Ascending aorta (tissue), 2 donors: ENCODE results near the gene ACTG2. TPM values are rescaled to one million over a fixed set of nuclear protein-coding genes. Genes with fewer than 3 reads are reported as not detected.
A peak's percentile ranks its signal among the peaks of the same experiment; 100 is the strongest.
"Not testable (repeated sequence)": the region's sequence is repeated elsewhere in the genome, so short reads cannot be mapped to it uniquely, and the experiment has no call there.

Experiments
- DNase-seq, 2 donors: peaks; one replicate each; pipeline ENCODE4 v3.0.0-alpha.2; 2019; ENCODE audit warnings: low spot score in 2 of 2
- H3K27ac ChIP-seq, 2 donors: fragments of 200-600 bp; sonication (generic); one replicate each; pipeline ENCODE4 v1.5.1; 2016 to 2017; ENCODE audit warnings: mild to moderate bottlenecking in 1 of 2
- H3K27me3 ChIP-seq: fragments of 200-600 bp; sonication (generic); one replicate; pipeline ENCODE4 v1.5.1; 2017
- H3K36me3 ChIP-seq, 2 donors: fragments of 200-600 bp; sonication (generic); one replicate each; pipeline ENCODE4 v1.5.1; 2016
- H3K4me1 ChIP-seq, 2 donors: fragments of 200-600 bp; sonication (generic); one replicate each; pipeline ENCODE4 v1.5.1; 2016 to 2017; ENCODE audit warnings: mild to moderate bottlenecking in 1 of 2
- H3K4me3 ChIP-seq, 2 donors: fragments of 200-600 bp; sonication (generic); one replicate each; pipeline ENCODE4 v1.5.1; 2016 to 2017; ENCODE audit warnings: mild to moderate bottlenecking in 1 of 2
- H3K9me3 ChIP-seq, 2 donors: fragments of 200-600 bp; sonication (generic); one replicate each; pipeline ENCODE4 v1.5.1; 2016
- CTCF ChIP-seq, 3 experiments: fragments of 200-600 bp in 2 of 3; fragments of 450-650 bp in 1 of 3; sonication (generic) in 2 of 3; IDR thresholded peaks; one replicate each; pipeline ENCODE4 v1.5.1; 2016 to 2019; ENCODE audit warnings: antibody characterized with exemption in 3 of 3, mild to moderate bottlenecking in 1 of 3, moderate library complexity in 1 of 3
- intact Hi-C: fragments of 100-400 bp; cut with DNase I; formaldehyde crosslinking; loops from one replicate; pipeline ENCODE4 v1.15.1; 2023
- total RNA-seq: library from RNA; depleted of rRNA; stranded (reverse); fragments of >200 nt; gene quantifications from one replicate; pipeline ENCODE4 v1.1.0, GENCODE V29; 2016

The ACTG2 gene
- total RNA-seq, 1 donor from 2014 or later, result 134 TPM

GRCh38 chr2:73935641-73936040 lies 42.8 kb downstream of the ACTG2 start:
- no peak for TF ChIP-seq CTCF (IDR thresholded peaks at IDR 0.05)
- no peak for DNase-seq
- intact Hi-C loops, result no loop called here
- no peaks in the 10 kb centered on the region for H3K9me3 ChIP-seq
- peaks cover 0 to 8% of the 10 kb centered on the region in 2 donors for H3K4me1 ChIP-seq
- H3K27ac ChIP-seq, result no peak overlapping the region
- H3K4me3 ChIP-seq, result no peak overlapping the region
- H3K36me3 ChIP-seq, result peaks cover 12 to 14% of the 10 kb centered on the region in 2 donors
- H3K27me3 ChIP-seq, result no peaks in the 10 kb centered on the region

GRCh38 chr2:73937103-73937885 lies 44.5 kb downstream of the ACTG2 start:
- intact Hi-C loops, result no loop called here
- no peaks in the 10 kb centered on the region for H3K27me3 ChIP-seq
- TF ChIP-seq CTCF (IDR thresholded peaks at IDR 0.05), result no peak
- peaks cover 0 to 3% of the 10 kb centered on the region in 2 donors for H3K4me1 ChIP-seq
- H3K27ac ChIP-seq, result no peak overlapping the region
- H3K4me3 ChIP-seq, result no peak overlapping the region
- no peak for DNase-seq
- H3K36me3 ChIP-seq, result peaks cover 12 to 18% of the 10 kb centered on the region in 2 donors
- no peaks in the 10 kb centered on the region for H3K9me3 ChIP-seq

GRCh38 chr2:73937899-73938298 lies 45.1 kb downstream of the ACTG2 start:
- H3K4me1 ChIP-seq, result peaks cover 0 to 3% of the 10 kb centered on the region in 2 donors
- intact Hi-C loops, result no loop called here
- H3K36me3 ChIP-seq, result peaks cover 12 to 14% of the 10 kb centered on the region in 2 donors
- no peak for DNase-seq
- H3K27me3 ChIP-seq, result no peaks in the 10 kb centered on the region
- no peaks in the 10 kb centered on the region for H3K9me3 ChIP-seq
- H3K27ac ChIP-seq, result no peak overlapping the region
- TF ChIP-seq CTCF (IDR thresholded peaks at IDR 0.05), result no peak
- no peak overlapping the region for H3K4me3 ChIP-seq

GRCh38 chr2:73938718-73939352 lies 46.0 kb downstream of the ACTG2 start:
- no peaks in the 10 kb centered on the region for H3K9me3 ChIP-seq
- no peak for DNase-seq
- no peak for TF ChIP-seq CTCF (IDR thresholded peaks at IDR 0.05)
- peaks cover 9 to 18% of the 10 kb centered on the region in 2 donors for H3K36me3 ChIP-seq
- H3K27me3 ChIP-seq, result no peaks in the 10 kb centered on the region
- H3K4me1 ChIP-seq, result peaks cover 0 to 3% of the 10 kb centered on the region in 2 donors
- H3K4me3 ChIP-seq, result no peak overlapping the region
- intact Hi-C loops, result no loop called here
- peak overlapping the region in 1 of 2 donors; percentile 2 for H3K27ac ChIP-seq

- no peaks in the 10 kb centered on the region for H3K9me3 ChIP-seq
- H3K4me1 ChIP-seq, result peaks cover 0 to 3% of the 10 kb centered on the region in 2 donors
- H3K36me3 ChIP-seq, result peaks cover 13 to 23% of the 10 kb centered on the region in 2 donors
- DNase-seq, result no peak
- H3K27ac ChIP-seq, result peak overlapping the region in 1 of 2 donors; percentile 2
- intact Hi-C loops, result no loop called here
- H3K4me3 ChIP-seq, result no peak overlapping the region
- H3K27me3 ChIP-seq, result no peaks in the 10 kb centered on the region
- no peak for TF ChIP-seq CTCF (IDR thresholded peaks at IDR 0.05)
Measured at GRCh38 chr2:73939419-73939818, 46.6 kb downstream of the ACTG2 start.

GRCh38 chr2:73940066-73940465 lies 47.3 kb downstream of the ACTG2 start:
- H3K9me3 ChIP-seq, H3K27ac ChIP-seq, H3K4me1 ChIP-seq, DNase-seq, H3K27me3 ChIP-seq, intact Hi-C loops, H3K4me3 ChIP-seq: not testable (repeated sequence)
- peaks cover 11 to 28% of the 10 kb centered on the region in 2 donors for H3K36me3 ChIP-seq
